Stomach (tissue), 4 donors: ENCODE measurements around the gene DNAJC1.

ENCODE experiments used
- EP300 ChIP-seq: sonication (generic); formaldehyde crosslinking; IDR thresholded peaks from one replicate; pipeline ENCODE4 v1.6.1; 2017; ENCODE audit warnings: antibody characterized with exemption
- POLR2A ChIP-seq, 4 donors: fragments of 450-650 bp; IDR thresholded peaks; one replicate each; pipeline ENCODE4 v1.6.1; 2016; ENCODE audit warnings: antibody characterized with exemption in 4 of 4, control low read depth in 2 of 4, mild to moderate bottlenecking in 1 of 4, moderate library complexity in 1 of 4
- POLR2AphosphoS5 ChIP-seq, 3 donors: sonication (generic); formaldehyde crosslinking; IDR thresholded peaks; one replicate each; pipeline ENCODE4 v1.6.1; 2016; ENCODE audit warnings: antibody characterized with exemption in 3 of 3
- TF ChIP-seq, protein P1 (sequence below), 7 experiments: fragments of 450-650 bp in 4 of 7; fragments of 200-600 bp in 3 of 7; sonication (generic) in 3 of 7; IDR thresholded peaks; one replicate each; pipeline ENCODE4 v1.5.1; 2016 to 2019; ENCODE audit warnings: antibody characterized with exemption in 7 of 7, control low read depth in 2 of 7, mild to moderate bottlenecking in 1 of 7

DNA sequence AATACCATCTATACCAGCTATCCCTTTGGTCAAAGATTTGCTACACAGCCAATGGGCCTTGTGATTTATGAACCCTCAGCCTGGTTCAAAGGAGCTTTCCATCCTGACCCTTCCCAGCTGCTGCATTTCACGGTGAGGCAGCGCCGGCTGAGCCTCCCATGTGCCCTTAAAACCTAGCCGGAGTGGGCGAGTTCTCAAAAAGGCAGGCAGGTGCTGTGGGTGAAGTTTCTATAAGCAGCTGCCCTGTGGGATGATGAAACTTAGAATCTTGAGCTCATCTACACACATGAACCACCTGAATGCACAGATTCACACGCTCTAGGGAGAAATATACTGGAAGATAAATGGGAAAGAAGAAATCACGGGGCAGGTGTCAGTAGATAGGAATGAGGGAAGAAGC, 244.8 kb downstream of the DNAJC1 start:
- TF ChIP-seq, protein P1, sequence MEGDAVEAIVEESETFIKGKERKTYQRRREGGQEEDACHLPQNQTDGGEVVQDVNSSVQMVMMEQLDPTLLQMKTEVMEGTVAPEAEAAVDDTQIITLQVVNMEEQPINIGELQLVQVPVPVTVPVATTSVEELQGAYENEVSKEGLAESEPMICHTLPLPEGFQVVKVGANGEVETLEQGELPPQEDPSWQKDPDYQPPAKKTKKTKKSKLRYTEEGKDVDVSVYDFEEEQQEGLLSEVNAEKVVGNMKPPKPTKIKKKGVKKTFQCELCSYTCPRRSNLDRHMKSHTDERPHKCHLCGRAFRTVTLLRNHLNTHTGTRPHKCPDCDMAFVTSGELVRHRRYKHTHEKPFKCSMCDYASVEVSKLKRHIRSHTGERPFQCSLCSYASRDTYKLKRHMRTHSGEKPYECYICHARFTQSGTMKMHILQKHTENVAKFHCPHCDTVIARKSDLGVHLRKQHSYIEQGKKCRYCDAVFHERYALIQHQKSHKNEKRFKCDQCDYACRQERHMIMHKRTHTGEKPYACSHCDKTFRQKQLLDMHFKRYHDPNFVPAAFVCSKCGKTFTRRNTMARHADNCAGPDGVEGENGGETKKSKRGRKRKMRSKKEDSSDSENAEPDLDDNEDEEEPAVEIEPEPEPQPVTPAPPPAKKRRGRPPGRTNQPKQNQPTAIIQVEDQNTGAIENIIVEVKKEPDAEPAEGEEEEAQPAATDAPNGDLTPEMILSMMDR (IDR thresholded peaks at IDR 0.05), result no peak
- TF ChIP-seq EP300 (no peak), POLR2AphosphoS5 (IDR thresholded peaks at IDR 0.05) (no peak), POLR2A (IDR thresholded peaks at IDR 0.05) (no peak)
